Right cardiac atrium (tissue), 5 donors: ENCODE measurements around the gene RGS6. TPM values are rescaled to one million over a fixed set of nuclear protein-coding genes. Genes with fewer than 3 reads are reported as not detected.
"Not testable (repeated sequence)": the region's sequence is repeated elsewhere in the genome, so short reads cannot be mapped to it uniquely, and the experiment has no call there.

Experiments
- ATAC-seq, 2 donors: fragments of 200-7000 bp; cut with Tn5 transposase; one replicate each; pipeline versions ENCODE4 v1.8.0 to v1.9.1; 2020; ENCODE audit warnings: moderate library complexity in 2 of 2, mild to moderate bottlenecking in 1 of 2
- DNase-seq, 3 donors: peaks; one replicate each; pipeline ENCODE4 v3.0.0-alpha.2; 2020
- H3K27ac ChIP-seq: one replicate; pipeline ENCODE4 v1.5.1; 2013; ENCODE audit warnings: mild to moderate bottlenecking, low read length, control low read depth, moderate library complexity
- H3K27me3 ChIP-seq: one replicate; pipeline ENCODE4 v1.6.1; 2013; ENCODE audit not compliant: control insufficient read depth, insufficient read depth
- H3K4me1 ChIP-seq: one replicate; pipeline ENCODE4 v1.6.1; 2013; ENCODE audit warnings: low read length; ENCODE audit not compliant: control insufficient read depth, insufficient read depth
- H3K4me3 ChIP-seq: one replicate; pipeline ENCODE4 v1.5.1; 2013; ENCODE audit warnings: low read length, control low read depth
- H3K9me3 ChIP-seq: one replicate; pipeline ENCODE4 v1.6.1; 2013; ENCODE audit warnings: low read length; ENCODE audit not compliant: control insufficient read depth
- WGBS: extraction: QIAGEN DNeasy Blood & Tissue Kit; methylation state at CpG from one replicate; pipeline ENCODE4 v1.1.7; 2013; 5-methylcytosine and 5-hydroxymethylcytosine counted together
- intact Hi-C, 4 donors: fragments of 100-400 bp; cut with DNase I; formaldehyde crosslinking; loops; one replicate each; pipeline versions ENCODE4 v1.11.0 to v1.14.0; 2022 to 2023
- polyA plus RNA-seq: library from polyadenylated mRNA; stranded (reverse); fragments of 200-250 nt; gene quantifications from one replicate; pipeline ENCODE4 v1.2.3, GENCODE V29; 2013
- total RNA-seq, 4 donors: library from RNA; stranded (reverse); fragmentation: NEBNext Ultra II Directional; extraction: Animal tissue kit (Norgen Biotek cat#: 25700); gene quantifications; one replicate each; pipeline ENCODE4 v1.2.1, GENCODE V29; 2021
- donor health status: healthy with polysubstance abuse.
- donor health status: DM: no; HTN: yes; CAD: no.
- donor health status: DM: no; HTN: no; CAD: no.
- donor health status: DM: no; HTN: yes; CAD: no; lungs with severe emphysema.
- donor health status: DM: yes; HTN: yes; CAD: no.

The RGS6 gene
- total and polyA plus RNA-seq, 5 donors: 12.7 to 51.4 (median 24.5) TPM

DNA sequence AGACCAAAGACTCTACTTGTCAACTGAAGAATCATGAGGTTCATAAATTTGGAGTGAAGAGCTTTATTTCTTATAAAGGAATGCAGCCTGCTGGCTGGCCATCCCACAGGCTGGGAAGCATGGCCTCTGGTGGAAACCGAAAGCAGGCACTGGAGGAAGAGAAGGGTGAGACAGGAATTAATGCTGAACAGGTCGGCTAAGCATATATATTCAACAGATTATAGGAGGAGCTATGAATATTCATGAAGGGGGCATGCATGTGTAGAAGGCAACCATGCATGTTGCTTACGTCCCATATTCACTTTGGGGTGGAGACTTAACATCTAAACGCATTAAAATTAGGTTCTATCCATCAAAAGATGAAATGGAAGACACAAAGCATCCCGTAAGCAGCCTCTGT lies 20.6 kb upstream of the RGS6 start:
- intact Hi-C loops: no loop called here
- Histone ChIP-seq H3K9me3 (no peaks in the 10 kb centered on the region), H3K4me1 (peaks cover 2% of the 10 kb centered on the region), H3K27ac (no peak overlapping the region), H3K27me3 (no peaks in the 10 kb centered on the region), H3K4me3 (no peak overlapping the region)
- no peak for DNase-seq
- no peak for ATAC-seq
- WGBS: 94% methylated on average over 5 of the region's 5 CpGs

DNA sequence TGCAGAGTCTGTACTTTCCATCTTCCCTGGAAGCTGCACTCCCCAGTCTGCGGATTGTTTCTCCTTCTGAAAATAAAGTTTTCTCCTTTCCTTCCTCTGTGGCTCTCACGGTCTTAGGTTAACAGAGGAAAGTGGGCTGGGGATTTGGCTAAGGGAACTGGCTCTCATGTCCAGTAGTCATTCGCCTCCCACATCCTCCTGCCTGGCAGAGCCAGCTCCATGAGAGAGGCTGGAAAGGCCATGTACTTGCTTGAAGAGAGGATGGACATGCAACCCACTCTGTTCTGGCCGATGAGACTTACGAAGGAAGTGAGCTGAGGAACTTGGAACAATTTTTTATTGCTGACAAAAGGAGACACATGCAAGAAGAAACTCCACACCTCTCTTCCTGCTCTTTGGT lies 18.9 kb upstream of the RGS6 start:
- 51% methylated on average over 5 of the region's 5 CpGs for WGBS
- no peak overlapping the region for H3K27ac ChIP-seq
- peaks cover 2% of the 10 kb centered on the region for H3K4me1 ChIP-seq
- DNase-seq (no peak), ATAC-seq (no peak)
- no peaks in the 10 kb centered on the region for H3K27me3 ChIP-seq
- H3K4me3 ChIP-seq: no peak overlapping the region
- intact Hi-C loops: no loop called here
- no peaks in the 10 kb centered on the region for H3K9me3 ChIP-seq

DNA sequence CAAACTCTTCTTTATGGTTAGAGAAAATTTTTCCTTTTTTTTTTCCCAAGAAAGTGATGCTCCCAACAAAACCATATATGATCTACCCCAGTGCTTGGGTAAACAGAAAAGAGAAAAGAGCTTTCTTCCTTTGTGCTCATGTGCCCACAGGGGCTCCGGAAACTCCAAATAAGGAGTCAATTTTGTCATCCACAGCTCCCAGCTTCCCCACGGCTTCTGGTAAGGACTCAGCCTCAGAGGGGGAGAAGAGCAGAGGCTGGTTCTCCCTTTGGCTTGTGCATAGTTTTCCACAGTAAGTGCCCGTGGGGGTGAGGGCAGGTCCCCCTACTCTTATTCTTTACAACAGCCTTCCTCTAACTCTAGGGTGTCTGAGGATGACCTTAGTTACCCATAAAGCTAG lies 13.3 kb upstream of the RGS6 start:
- Histone ChIP-seq H3K27ac (no peak overlapping the region), H3K9me3 (no peaks in the 10 kb centered on the region), H3K4me1 (no peaks in the 10 kb centered on the region), H3K4me3 (no peak overlapping the region), H3K27me3 (no peaks in the 10 kb centered on the region)
- intact Hi-C loops: no loop called here
- ATAC-seq (no peak), DNase-seq (no peak)
- WGBS: 50% methylated on average over 3 of the region's 3 CpGs

DNA sequence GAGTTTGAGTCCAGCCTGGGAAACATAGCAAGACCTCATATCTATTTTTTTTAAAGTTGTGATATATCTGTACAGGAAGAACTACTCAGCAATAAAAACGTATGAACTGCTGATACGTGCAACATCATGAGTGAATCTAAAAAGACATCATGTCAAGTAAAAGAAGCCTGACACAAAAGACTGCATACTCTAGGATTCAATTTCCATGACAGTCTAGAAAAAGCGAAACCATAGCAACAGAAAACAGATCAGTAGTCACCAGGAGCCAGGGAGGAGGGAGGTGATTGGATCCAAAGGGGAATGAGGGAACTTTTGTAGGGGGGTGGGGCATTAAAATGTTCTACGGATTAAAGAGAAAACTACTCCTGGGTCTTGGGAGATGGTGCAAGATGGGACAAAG lies 8.7 kb upstream of the RGS6 start:
- 72% methylated on average over 4 of the region's 4 CpGs for WGBS
- Histone ChIP-seq H3K27me3 (no peaks in the 10 kb centered on the region), H3K27ac (no peak overlapping the region), H3K4me1 (no peaks in the 10 kb centered on the region), H3K4me3 (no peak overlapping the region), H3K9me3 (no peaks in the 10 kb centered on the region)
- ATAC-seq (no peak), DNase-seq (no peak)
- intact Hi-C loops: no loop called here

DNA sequence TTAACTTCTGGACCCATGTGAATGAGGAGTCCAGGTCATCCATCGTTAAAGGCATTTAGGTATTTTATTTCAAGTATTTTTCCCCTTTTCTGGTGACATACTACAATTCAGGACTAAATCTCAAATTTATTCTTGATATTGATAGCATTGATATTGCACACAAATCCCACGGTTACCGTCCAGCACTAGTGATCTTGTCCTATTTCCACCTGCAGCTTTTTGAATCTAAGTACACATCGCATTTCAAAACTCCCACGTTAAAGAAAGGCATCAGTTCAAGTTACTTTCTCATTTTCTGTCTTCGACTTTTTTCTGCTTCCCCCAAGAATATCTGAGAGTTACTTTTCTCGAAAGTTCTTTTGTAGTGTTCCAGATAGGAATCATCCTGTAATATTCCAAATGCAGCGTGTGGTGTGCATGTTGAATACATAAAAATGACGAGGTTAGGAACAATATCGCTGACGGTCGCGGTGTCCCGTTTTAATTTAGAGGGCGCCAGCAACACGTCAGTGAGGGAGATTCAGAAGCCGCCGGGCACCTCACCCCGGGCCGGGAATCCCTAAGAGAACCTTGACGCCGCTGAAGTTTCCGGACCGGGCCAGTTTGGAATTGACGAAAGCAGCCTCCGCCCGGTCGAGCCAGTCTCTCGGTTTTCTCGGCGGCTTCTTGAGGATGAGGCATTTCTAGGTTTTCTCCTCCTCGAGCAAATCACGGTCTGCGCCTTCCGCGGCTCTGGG lies 569 bp upstream of the RGS6 start:
- H3K9me3 ChIP-seq: no peaks in the 10 kb centered on the region
- no peaks in the 10 kb centered on the region for H3K27me3 ChIP-seq
- ATAC-seq: peak; percentile 46 to 68
- intact Hi-C loops: loop anchor here (5.0 to 10.0 kb wide), 2 partner anchors 361 to 363 kb away; no protein-coding TSS in a partner anchor
- peak overlapping the region; percentile 45 for H3K4me3 ChIP-seq
- peak; percentile 25 to 60 (median 46) for DNase-seq
- no peaks in the 10 kb centered on the region for H3K4me1 ChIP-seq
- no peak overlapping the region for H3K27ac ChIP-seq
- WGBS: 10% methylated on average over 36 of the region's 36 CpGs

DNA sequence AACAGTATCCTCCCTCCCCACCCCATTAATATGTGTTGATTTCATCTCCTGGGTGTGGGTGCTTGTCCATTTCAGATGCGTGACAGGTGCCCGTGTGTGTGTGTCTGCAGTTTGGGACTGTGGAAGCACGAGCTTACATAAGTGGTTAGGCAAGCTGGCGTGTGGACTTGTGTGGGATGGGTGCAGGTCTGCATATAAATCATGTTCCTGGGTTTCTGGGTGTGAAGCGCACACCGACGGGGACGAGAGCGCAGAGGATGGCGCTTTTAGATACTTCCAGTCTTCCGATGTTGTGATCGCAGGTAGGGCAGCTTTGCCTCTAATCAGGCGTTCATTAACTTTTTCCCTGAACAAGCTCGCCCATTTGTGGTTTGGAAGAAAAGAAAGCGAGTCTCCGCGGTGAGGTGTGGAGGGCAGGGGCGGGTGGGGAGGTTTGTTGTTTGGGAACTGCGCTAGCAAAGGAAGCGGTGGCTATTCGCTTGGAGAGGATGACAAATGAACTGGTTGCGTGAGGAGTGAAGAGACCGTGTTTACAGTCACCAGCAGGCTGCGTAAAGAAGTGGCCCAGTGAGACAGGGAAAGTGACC lies 865 bp downstream of the RGS6 start:
- Histone ChIP-seq H3K27ac (no peak overlapping the region), H3K27me3 (no peaks in the 10 kb centered on the region), H3K4me1 (no peaks in the 10 kb centered on the region), H3K4me3 (peak overlapping the region; percentile 45), H3K9me3 (no peaks in the 10 kb centered on the region)
- DNase-seq (no peak), ATAC-seq (peak; percentile 57 to 69)
- WGBS: 1% methylated on average over 24 of the region's 24 CpGs
- intact Hi-C loops: loop anchor here (5.0 to 10.0 kb wide), 2 partner anchors 359 to 362 kb away; no protein-coding TSS in a partner anchor

DNA sequence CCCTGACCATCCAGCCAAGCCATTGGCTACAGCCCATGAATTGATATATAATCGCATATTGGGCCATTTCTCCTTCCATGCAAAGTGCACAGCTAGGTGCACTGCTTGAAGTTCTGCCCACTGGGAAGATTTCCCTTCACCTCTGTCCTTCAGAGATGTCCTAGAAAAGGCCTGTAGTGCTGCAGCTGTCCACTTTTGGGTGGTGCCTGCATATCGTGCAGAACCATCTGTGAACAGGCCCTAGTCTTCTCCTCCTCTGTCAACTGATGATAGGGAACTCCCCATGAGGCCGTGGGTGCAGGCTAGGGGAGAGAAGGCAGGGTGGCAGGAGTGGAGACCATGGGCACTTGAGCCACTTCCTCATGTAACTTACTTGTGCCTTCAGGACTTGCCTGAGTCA lies 6.0 kb downstream of the RGS6 start:
- not testable (repeated sequence) for H3K27ac ChIP-seq, H3K4me3 ChIP-seq, DNase-seq, H3K9me3 ChIP-seq, ATAC-seq, H3K4me1 ChIP-seq, H3K27me3 ChIP-seq
- intact Hi-C loops: loop anchor here in 2 of 4 donors (10.0 kb wide), 1 partner anchor 357 kb away; no protein-coding TSS in a partner anchor
- 87% methylated on average over 3 of the region's 3 CpGs for WGBS

DNA sequence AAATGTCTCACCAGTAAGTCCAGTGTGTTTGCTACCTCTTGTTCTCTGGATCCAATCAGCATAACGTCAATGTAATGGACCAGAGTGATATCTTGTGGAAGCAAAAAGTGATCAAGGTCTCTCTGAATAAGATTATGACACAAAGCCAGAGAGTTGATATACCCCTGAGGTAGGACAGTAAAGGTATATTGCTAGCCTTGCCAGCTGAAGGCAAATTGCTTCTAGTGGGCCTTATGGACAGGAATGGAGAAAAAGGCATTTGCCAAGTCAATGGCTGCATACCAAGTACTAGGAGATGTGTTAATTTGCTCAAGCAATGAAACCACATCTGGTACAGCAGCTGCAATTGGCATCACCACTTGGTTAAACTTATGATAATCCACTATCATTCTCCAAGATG lies 7.1 kb downstream of the RGS6 start:
- intact Hi-C loops: loop anchor here in 2 of 4 donors (10.0 kb wide), 1 partner anchor 355 kb away; no protein-coding TSS in a partner anchor
- H3K27me3 ChIP-seq, H3K9me3 ChIP-seq, H3K4me1 ChIP-seq, DNase-seq, H3K27ac ChIP-seq, ATAC-seq, H3K4me3 ChIP-seq: not testable (repeated sequence)
- WGBS: 81% methylated on average over 1 of the region's 1 CpG

DNA sequence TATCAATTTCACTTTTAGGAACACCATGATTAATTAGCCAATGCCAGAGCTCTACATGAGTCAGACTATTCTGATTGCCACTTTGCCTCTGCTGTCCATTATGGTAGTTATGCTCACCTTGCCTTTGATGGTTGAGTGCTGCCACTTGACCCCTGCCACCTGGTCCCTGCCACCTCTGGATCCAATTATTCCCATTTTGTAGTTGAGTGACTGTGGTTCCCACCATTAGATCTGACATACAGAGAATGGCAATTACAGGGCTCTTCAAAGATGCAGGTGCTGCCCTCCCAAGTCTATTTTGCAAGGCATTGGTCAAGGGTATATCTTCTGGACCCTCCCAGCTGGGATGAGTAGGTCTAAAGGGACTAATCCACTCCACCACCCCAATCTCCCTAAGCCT lies 8.3 kb downstream of the RGS6 start:
- DNase-seq, H3K4me1 ChIP-seq, H3K27ac ChIP-seq, ATAC-seq, H3K9me3 ChIP-seq, H3K27me3 ChIP-seq, H3K4me3 ChIP-seq, intact Hi-C loops: not testable (repeated sequence)

DNA sequence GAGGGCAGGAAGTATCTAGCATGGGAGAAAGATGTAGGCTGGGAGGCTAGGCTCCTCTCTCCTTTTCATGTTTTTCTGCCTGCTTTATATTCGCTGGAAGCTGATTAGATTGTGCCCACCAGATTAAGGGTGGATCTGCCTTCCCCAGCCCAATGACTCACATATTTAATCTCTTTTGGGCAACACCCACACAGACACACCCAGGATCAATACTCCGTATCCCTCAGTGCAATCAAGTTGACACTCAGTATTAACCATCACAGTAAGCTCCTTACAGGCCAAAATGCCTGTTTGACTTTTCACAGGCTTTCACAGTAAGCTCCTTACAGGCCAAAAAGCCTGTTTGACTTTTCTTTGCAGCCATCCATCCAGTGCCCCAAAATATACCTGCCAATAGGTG lies 9.4 kb downstream of the RGS6 start:
- H3K4me1 ChIP-seq, DNase-seq, H3K27ac ChIP-seq, ATAC-seq, intact Hi-C loops, H3K9me3 ChIP-seq, H3K4me3 ChIP-seq, H3K27me3 ChIP-seq: not testable (repeated sequence)
- 91% methylated on average over 2 of the region's 2 CpGs for WGBS

DNA sequence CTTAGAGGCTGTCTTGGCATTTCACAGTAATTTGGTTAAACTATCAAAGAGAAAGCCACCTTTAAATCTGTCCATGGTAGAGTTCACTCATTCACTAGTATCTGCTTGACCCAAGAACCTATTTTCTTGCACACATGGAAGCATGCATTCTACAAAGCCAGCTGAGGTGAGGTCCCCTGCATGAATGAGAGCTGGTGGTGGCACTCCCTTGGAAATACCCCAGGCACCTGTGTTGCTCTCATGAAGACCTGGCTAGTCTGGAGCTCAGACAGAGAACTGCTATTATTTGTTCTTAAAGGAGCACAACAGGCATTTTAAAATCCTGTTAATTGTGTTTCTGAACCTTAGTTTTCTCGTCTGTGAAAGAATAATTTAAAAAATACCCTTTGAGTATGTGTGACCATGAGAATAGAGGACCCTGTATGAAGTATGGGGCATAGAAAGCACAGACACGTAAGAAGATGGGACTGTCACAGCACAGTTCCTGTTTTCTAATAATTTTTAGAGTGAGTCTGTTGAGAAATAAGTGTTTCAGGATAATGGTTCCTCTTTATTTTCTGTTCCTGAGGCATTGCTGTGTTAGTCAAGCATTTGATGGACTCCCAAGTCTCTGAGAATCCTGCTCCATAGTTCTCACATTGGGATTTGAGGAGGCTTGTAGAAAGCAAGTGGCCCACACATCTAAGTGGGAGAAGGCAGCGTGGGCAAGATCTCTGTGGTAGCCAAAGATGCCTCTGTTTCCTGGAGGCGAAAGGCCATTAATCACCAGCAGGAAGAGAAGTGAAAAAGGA lies 10.9 kb downstream of the RGS6 start:
- no peaks in the 10 kb centered on the region for H3K9me3 ChIP-seq
- H3K27me3 ChIP-seq: no peaks in the 10 kb centered on the region
- ATAC-seq (no peak), DNase-seq (no peak)
- intact Hi-C loops: no loop called here
- H3K27ac ChIP-seq: no peak overlapping the region
- H3K4me1 ChIP-seq: no peaks in the 10 kb centered on the region
- H3K4me3 ChIP-seq: no peak overlapping the region
- WGBS: 63% methylated on average over 4 of the region's 4 CpGs
